Neutrophil (primary cell): Measurements from ENCODE around the gene TMEM161A.
A peak's percentile ranks its signal among the peaks of the same experiment; 100 is the strongest.
"Not testable (repeated sequence)": the region's sequence is repeated elsewhere in the genome, so short reads cannot be mapped to it uniquely, and the experiment has no call there.

ENCODE experiments used
- H3K27ac ChIP-seq: fragments of 200-600 bp; sonication (generic); 2 replicates; pipeline ENCODE4 v1.5.1; 2016; ENCODE audit warnings: mild to moderate bottlenecking, moderate library complexity
- H3K27me3 ChIP-seq: fragments of 200-600 bp; sonication (generic); 2 replicates; pipeline ENCODE4 v1.6.0; 2016; ENCODE audit warnings: mild to moderate bottlenecking
- H3K36me3 ChIP-seq: fragments of 200-600 bp; sonication (generic); 2 replicates; pipeline ENCODE4 v1.5.1; 2017
- H3K4me1 ChIP-seq, 2 experiments: fragments of 200-600 bp in 1 of 2; sonication (generic) in 1 of 2; 1 replicate in 1 of 2; 2 replicates in 1 of 2; pipeline versions ENCODE4 v1.5.1 to v1.6.1; 2013 to 2016; ENCODE audit warnings: low read depth in 1 of 2, low read length in 1 of 2, mild to moderate bottlenecking in 1 of 2, moderate library complexity in 1 of 2; ENCODE audit not compliant: control insufficient read depth in 1 of 2, insufficient read depth in 1 of 2
- H3K4me3 ChIP-seq, 2 experiments: fragments of 200-600 bp in 1 of 2; sonication (generic) in 1 of 2; 1 replicate in 1 of 2; 2 replicates in 1 of 2; pipeline ENCODE4 v1.5.1; 2013 to 2016; ENCODE audit warnings: low read depth in 1 of 2, low read length in 1 of 2, mild to moderate bottlenecking in 1 of 2, moderate library complexity in 1 of 2
- H3K9me3 ChIP-seq: fragments of 200-600 bp; sonication (generic); 2 replicates; pipeline ENCODE4 v1.5.1; 2016
- TF ChIP-seq, protein P1 (sequence below): fragments of 200-600 bp; sonication (generic); IDR thresholded peaks from 2 replicates; pipeline ENCODE4 v1.5.1; 2016; ENCODE audit warnings: antibody characterized with exemption

TMEM161A gene

GRCh38 chr19:19137556-19138108 lies 646 bp downstream of the TMEM161A start:
- H3K36me3 ChIP-seq = no peaks in the 10 kb centered on the region
- H3K27ac ChIP-seq = no peak overlapping the region
- H3K4me3 ChIP-seq = peak overlapping the region; percentile 61 to 84
- H3K27me3 ChIP-seq = peaks cover 15% of the 10 kb centered on the region
- H3K9me3 ChIP-seq = no peaks in the 10 kb centered on the region
- H3K4me1 ChIP-seq = peaks cover 15 to 27% of the 10 kb centered on the region in 2 experiments
- TF ChIP-seq, protein P1, sequence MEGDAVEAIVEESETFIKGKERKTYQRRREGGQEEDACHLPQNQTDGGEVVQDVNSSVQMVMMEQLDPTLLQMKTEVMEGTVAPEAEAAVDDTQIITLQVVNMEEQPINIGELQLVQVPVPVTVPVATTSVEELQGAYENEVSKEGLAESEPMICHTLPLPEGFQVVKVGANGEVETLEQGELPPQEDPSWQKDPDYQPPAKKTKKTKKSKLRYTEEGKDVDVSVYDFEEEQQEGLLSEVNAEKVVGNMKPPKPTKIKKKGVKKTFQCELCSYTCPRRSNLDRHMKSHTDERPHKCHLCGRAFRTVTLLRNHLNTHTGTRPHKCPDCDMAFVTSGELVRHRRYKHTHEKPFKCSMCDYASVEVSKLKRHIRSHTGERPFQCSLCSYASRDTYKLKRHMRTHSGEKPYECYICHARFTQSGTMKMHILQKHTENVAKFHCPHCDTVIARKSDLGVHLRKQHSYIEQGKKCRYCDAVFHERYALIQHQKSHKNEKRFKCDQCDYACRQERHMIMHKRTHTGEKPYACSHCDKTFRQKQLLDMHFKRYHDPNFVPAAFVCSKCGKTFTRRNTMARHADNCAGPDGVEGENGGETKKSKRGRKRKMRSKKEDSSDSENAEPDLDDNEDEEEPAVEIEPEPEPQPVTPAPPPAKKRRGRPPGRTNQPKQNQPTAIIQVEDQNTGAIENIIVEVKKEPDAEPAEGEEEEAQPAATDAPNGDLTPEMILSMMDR = no peak

DNA sequence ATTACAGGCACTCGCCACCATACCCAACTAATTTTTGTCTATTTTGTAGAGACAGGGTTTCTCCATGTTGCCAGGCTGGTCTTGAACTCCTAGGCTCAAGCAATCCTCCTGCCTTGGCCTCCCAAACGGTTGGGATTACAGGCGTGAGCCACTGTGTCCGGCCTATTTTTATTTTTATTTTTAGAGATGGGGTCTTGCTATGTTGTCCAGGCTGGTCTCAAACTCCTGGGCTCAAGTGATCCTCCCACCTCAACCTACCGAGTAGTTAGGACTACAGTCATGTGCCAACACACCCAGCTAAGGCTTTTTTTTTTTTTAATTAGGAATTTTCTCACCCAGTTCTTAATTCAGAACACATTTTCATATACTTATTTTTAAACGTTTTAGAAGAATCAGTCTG lies 2.6 kb downstream of the TMEM161A start:
- peaks cover 15 to 27% of the 10 kb centered on the region in 2 experiments for H3K4me1 ChIP-seq
- H3K9me3 ChIP-seq, H3K36me3 ChIP-seq, H3K4me3 ChIP-seq, H3K27ac ChIP-seq: not testable (repeated sequence)
- peaks cover 15% of the 10 kb centered on the region for H3K27me3 ChIP-seq

- peaks cover 15% of the 10 kb centered on the region for H3K27me3 ChIP-seq
- no peaks in the 10 kb centered on the region for H3K9me3 ChIP-seq
- H3K27ac ChIP-seq = no peak overlapping the region
- H3K4me1 ChIP-seq = peaks cover 15 to 26% of the 10 kb centered on the region in 2 experiments
- H3K4me3 ChIP-seq = peak overlapping the region in 1 of 2 experiments; percentile 37
- TF ChIP-seq, protein P1 = no peak
- no peaks in the 10 kb centered on the region for H3K36me3 ChIP-seq
These were observed 3.6 kb downstream of the TMEM161A start for GRCh38 chr19:19134687-19135158.

DNA sequence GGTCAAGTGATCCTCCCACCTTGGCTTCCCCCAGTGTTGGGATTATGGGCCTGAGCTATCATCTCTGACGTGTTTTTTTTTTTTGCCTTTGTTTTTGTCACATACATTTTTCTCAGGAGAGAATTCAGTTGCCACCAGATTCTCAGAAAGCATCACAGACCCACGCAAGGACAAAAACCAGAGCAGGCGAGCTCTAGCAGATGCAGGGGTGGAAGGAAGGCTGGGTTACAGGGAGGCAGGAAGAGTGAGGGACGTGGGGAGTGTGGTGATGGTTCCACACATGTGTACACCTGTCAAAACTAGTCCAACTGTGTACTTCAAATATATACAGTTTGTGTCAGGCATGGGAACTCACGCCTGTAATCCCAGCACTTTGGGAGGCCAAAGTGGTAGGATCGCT lies 4.3 kb downstream of the TMEM161A start:
- Histone ChIP-seq H3K4me1 (peaks cover 15 to 21% of the 10 kb centered on the region in 2 experiments), H3K4me3 (no peak overlapping the region), H3K9me3 (no peaks in the 10 kb centered on the region), H3K27ac (no peak overlapping the region), H3K27me3 (peaks cover 15% of the 10 kb centered on the region), H3K36me3 (no peaks in the 10 kb centered on the region)
- TF ChIP-seq, protein P1 = no peak

DNA sequence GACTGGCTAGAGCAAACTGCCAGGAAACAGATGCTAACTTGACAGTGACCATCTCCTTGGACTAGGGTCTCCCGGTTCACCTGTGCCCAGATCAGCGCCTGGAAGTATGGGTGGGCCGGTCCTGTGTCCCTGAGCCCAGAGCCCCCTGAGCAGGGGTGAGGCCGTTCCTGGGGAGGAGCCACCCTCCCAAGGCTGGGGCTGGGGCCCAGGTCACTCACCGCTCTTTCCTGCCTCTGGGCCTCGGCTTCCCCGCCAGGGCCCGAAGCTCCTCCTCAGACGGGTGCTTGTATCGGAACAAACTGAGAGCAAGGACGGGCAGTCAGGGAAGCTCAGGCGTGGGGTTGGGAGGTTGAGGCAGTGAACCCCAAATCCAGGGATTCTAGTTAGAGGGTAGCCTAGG lies 5.4 kb downstream of the TMEM161A start:
- Histone ChIP-seq H3K27me3 (peaks cover 14% of the 10 kb centered on the region), H3K27ac (no peak overlapping the region), H3K4me3 (no peak overlapping the region), H3K9me3 (no peaks in the 10 kb centered on the region), H3K4me1 (peaks cover 8 to 11% of the 10 kb centered on the region in 2 experiments), H3K36me3 (no peaks in the 10 kb centered on the region)
- TF ChIP-seq, protein P1 = no peak

DNA sequence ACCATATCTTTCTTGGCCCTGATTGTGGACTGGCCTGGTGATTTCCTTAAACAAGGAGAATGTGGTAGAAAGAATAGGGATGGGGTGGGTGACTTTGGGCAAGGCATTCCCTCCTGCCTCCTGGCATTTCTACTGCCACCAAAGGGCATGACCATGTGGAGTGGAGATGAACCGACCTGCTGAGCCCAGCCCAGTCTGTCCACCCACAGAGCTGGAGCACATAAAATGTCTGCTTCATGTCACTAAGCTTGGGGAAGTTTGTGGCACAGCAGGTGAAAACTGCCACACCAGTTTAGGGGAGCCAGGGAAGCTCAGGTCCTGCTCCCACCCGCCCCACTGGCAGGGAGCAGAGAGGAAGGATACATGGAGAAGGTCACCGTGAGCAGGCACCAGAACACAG lies 6.3 kb downstream of the TMEM161A start:
- no peaks in the 10 kb centered on the region for H3K9me3 ChIP-seq
- TF ChIP-seq, protein P1 = no peak
- H3K27me3 ChIP-seq = peaks cover 5% of the 10 kb centered on the region
- H3K27ac ChIP-seq = no peak overlapping the region
- H3K4me1 ChIP-seq = peaks cover 4 to 5% of the 10 kb centered on the region in 2 experiments
- no peak overlapping the region for H3K4me3 ChIP-seq
- no peaks in the 10 kb centered on the region for H3K36me3 ChIP-seq
